Neural progenitor cell (in vitro differentiated cells): Measurements from ENCODE around the gene SLC9A3. TPM values are rescaled to one million over a fixed set of nuclear protein-coding genes. Genes with fewer than 3 reads are reported as not detected.

Experiments used
- DNase-seq: peaks from one replicate; pipeline ENCODE4 v3.0.0-alpha.2; 2016; ENCODE audit warnings: low spot score
- H2AFZ ChIP-seq: fragments of 200-600 bp; sonication (generic); replicated peaks from 2 replicates; pipeline ENCODE4 v1.6.1; 2016; ENCODE audit warnings: antibody characterized with exemption
- H3F3A ChIP-seq: fragments of 200-600 bp; sonication (generic); 2 replicates; pipeline ENCODE4 v1.6.1; 2016; ENCODE audit warnings: antibody characterized with exemption, low read depth
- H3K27ac ChIP-seq: fragments of 200-600 bp; sonication (generic); 2 replicates; pipeline ENCODE4 v1.5.1; 2016; ENCODE audit warnings: mild to moderate bottlenecking
- H3K27me3 ChIP-seq: fragments of 200-600 bp; sonication (generic); 2 replicates; pipeline ENCODE4 v1.6.1; 2016; ENCODE audit warnings: mild to moderate bottlenecking, moderate library complexity
- H3K36me3 ChIP-seq: fragments of 200-600 bp; sonication (generic); 2 replicates; pipeline ENCODE4 v1.5.1; 2016
- H3K4me1 ChIP-seq: fragments of 200-600 bp; sonication (generic); 2 replicates; pipeline ENCODE4 v1.6.1; 2016; ENCODE audit warnings: mixed run types
- H3K4me2 ChIP-seq: fragments of 200-600 bp; sonication (generic); 2 replicates; pipeline ENCODE4 v1.6.1; 2016
- H3K4me3 ChIP-seq: fragments of 200-600 bp; sonication (generic); 2 replicates; pipeline ENCODE4 v1.5.1; 2016
- H3K79me2 ChIP-seq: fragments of 200-600 bp; sonication (generic); 2 replicates; pipeline ENCODE4 v1.6.1; 2016; ENCODE audit warnings: low read depth
- H3K9ac ChIP-seq: fragments of 200-600 bp; sonication (generic); 2 replicates; pipeline ENCODE4 v1.6.1; 2016
- H3K9me3 ChIP-seq: fragments of 200-600 bp; sonication (generic); 2 replicates; pipeline ENCODE4 v1.5.1; 2016; ENCODE audit warnings: low read depth
- H4K20me1 ChIP-seq: fragments of 200-600 bp; sonication (generic); 2 replicates; pipeline ENCODE4 v1.6.1; 2016; ENCODE audit warnings: low read depth
- H3K27ac Mint-ChIP-seq: 3 replicates; pipeline ENCODE4 v1.8.0; 2021; ENCODE audit warnings: mixed read lengths
- H3K27me3 Mint-ChIP-seq: 2 replicates; pipeline ENCODE4 v1.8.0; 2022; ENCODE audit warnings: low read depth, mild to moderate bottlenecking, inconsistent platforms, moderate library complexity, mixed read lengths; ENCODE audit not compliant: insufficient read depth
- H3K36me3 Mint-ChIP-seq: 3 replicates; pipeline ENCODE4 v1.8.0; 2021; ENCODE audit warnings: mixed read lengths
- H3K4me1 Mint-ChIP-seq: 3 replicates; pipeline ENCODE4 v1.8.0; 2021; ENCODE audit warnings: mixed read lengths
- H3K4me3 Mint-ChIP-seq: 3 replicates; pipeline ENCODE4 v1.8.0; 2021; ENCODE audit warnings: mild to moderate bottlenecking, moderate library complexity, mixed read lengths
- H3K9me3 Mint-ChIP-seq: 3 replicates; pipeline ENCODE4 v1.8.0; 2020; ENCODE audit warnings: mixed read lengths
- EZH2 ChIP-seq: fragments of 200-600 bp; sonication (generic); IDR thresholded peaks from 2 replicates; pipeline ENCODE4 v1.6.1; 2017; ENCODE audit warnings: antibody characterized with exemption, mild to moderate bottlenecking, moderate library complexity
- EZH2phosphoT487 ChIP-seq: fragments of 200-600 bp; sonication (generic); IDR thresholded peaks from 2 replicates; pipeline ENCODE4 v1.6.1; 2017; ENCODE audit warnings: antibody characterized with exemption
- total RNA-seq: library from RNA; depleted of rRNA; stranded (reverse); fragments of >200 nt; gene quantifications from 2 replicates; pipeline ENCODE4 v1.2.3, GENCODE V29; 2015; ENCODE audit warnings: low replicate concordance
- TF ChIP-seq, protein P1 (sequence below): fragments of 200-600 bp; sonication (generic); IDR thresholded peaks from 2 replicates; pipeline ENCODE4 v1.5.1; 2017; ENCODE audit warnings: antibody characterized with exemption, mild to moderate bottlenecking

Gene SLC9A3
- total RNA-seq, 1 donor from 2014 or later = 1.4 TPM

DNA sequence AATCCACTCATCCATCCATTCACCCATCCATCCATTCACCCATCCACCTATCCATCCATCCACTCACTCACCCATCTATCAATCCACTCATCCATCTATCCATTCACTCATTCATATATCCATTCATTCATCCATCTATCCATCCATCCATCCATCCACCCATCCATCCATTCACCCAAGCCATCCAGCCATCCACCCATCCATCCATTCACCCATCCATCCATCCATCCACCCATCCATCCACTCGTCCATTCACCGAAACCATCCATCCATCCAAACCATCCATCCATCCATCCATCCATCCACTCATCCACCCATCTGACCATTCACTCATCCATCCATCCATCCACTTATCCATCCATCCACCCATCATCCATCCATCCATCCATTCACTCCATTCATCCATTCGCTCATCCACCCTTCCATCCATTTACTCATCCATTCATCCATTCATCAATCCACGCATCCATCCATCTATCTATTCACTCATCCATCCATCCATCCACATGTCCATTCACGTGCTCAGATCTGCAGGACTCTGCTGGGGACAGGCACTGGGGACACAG, 6.6 kb downstream of the SLC9A3 start:
- Histone ChIP-seq H3F3A (peaks cover 11% of the 10 kb centered on the region), H3K27me3 (peaks cover 80% of the 10 kb centered on the region), H3K9ac (no peak overlapping the region), H3K36me3 (no peaks in the 10 kb centered on the region), H3K4me3 (no peak overlapping the region), H3K4me1 (peaks cover 27% of the 10 kb centered on the region), H4K20me1 (peaks cover 13% of the 10 kb centered on the region), H2AFZ (no peak overlapping the region), H3K4me2 (no peak overlapping the region), H3K27ac (no peak overlapping the region), H3K9me3 (no peaks in the 10 kb centered on the region), H3K79me2 (no peaks in the 10 kb centered on the region)
- Mint-ChIP-seq H3K36me3 (no peaks in the 10 kb centered on the region), H3K4me1 (peaks cover 19% of the 10 kb centered on the region), H3K27ac (no peak overlapping the region), H3K4me3 (peak overlapping the region; percentile 46), H3K27me3 (peaks cover 46% of the 10 kb centered on the region), H3K9me3 (no peaks in the 10 kb centered on the region)
- DNase-seq = no peak
- TF ChIP-seq EZH2phosphoT487 (no peak), EZH2 (no peak)
- TF ChIP-seq, protein P1, sequence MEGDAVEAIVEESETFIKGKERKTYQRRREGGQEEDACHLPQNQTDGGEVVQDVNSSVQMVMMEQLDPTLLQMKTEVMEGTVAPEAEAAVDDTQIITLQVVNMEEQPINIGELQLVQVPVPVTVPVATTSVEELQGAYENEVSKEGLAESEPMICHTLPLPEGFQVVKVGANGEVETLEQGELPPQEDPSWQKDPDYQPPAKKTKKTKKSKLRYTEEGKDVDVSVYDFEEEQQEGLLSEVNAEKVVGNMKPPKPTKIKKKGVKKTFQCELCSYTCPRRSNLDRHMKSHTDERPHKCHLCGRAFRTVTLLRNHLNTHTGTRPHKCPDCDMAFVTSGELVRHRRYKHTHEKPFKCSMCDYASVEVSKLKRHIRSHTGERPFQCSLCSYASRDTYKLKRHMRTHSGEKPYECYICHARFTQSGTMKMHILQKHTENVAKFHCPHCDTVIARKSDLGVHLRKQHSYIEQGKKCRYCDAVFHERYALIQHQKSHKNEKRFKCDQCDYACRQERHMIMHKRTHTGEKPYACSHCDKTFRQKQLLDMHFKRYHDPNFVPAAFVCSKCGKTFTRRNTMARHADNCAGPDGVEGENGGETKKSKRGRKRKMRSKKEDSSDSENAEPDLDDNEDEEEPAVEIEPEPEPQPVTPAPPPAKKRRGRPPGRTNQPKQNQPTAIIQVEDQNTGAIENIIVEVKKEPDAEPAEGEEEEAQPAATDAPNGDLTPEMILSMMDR = no peak

DNA sequence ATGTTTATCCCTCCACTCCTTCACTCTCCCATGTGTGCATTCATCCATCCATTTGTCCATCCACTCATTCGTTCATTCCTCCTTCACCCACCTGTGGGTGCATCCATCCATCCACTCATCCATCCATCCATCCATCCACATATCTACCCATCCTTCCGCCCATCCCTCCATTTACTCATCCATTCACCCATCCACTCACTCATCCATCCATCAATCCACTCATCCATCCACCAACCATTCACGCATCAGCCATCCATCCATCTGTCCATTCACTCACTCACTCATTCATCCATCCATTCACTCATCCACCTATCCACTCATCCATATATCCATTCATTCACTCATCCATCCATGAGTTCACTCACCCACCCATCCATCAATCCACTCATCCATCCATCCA, 7.3 kb downstream of the SLC9A3 start:
- Histone ChIP-seq H2AFZ (no peak overlapping the region), H3K4me1 (peaks cover 21% of the 10 kb centered on the region), H3K36me3 (no peaks in the 10 kb centered on the region), H3K27me3 (peaks cover 77% of the 10 kb centered on the region), H3K79me2 (no peaks in the 10 kb centered on the region), H3K9me3 (no peaks in the 10 kb centered on the region), H4K20me1 (peaks cover 9% of the 10 kb centered on the region), H3K9ac (no peak overlapping the region), H3F3A (peaks cover 8% of the 10 kb centered on the region), H3K27ac (no peak overlapping the region), H3K4me3 (no peak overlapping the region), H3K4me2 (no peak overlapping the region)
- TF ChIP-seq, protein P1 = no peak
- TF ChIP-seq EZH2 (no peak), EZH2phosphoT487 (no peak)
- H3K4me1 Mint-ChIP-seq = peaks cover 19% of the 10 kb centered on the region
- peaks cover 40% of the 10 kb centered on the region for H3K27me3 Mint-ChIP-seq
- peak overlapping the region; percentile 1 for H3K4me3 Mint-ChIP-seq
- no peak overlapping the region for H3K27ac Mint-ChIP-seq
- no peaks in the 10 kb centered on the region for H3K36me3 Mint-ChIP-seq
- H3K9me3 Mint-ChIP-seq = no peaks in the 10 kb centered on the region
- DNase-seq = no peak

DNA sequence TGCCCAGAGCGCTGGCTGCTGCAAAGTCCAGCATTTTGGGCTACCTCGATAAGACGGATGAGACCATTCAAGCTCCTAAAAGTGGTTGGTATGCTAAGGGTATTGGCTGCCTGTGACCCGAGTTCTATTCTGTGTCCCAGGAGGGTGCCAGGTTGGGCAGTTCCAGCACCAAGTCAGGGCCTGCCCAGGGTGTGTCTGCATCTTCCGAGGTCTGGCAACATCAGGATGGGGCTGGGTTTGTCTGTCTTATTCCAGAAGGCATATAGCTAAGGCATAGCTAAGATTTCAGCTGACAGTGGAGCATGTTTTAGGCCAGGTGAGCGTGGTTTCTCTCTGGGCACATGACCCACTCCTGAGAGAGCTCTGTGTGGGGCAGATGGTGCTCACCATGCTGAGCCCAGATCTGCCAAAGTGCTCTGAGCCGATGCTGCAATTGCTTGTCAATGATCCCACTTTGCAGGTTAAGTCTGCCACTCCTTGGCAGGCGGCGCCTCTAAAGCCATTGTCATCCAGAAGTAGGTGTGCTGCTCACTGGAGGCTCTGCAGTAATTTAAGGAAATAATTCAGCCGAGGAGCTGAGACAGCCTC, 7.8 kb downstream of the SLC9A3 start:
- H3F3A ChIP-seq = peaks cover 5% of the 10 kb centered on the region
- H3K4me1 ChIP-seq = peaks cover 16% of the 10 kb centered on the region
- no peak overlapping the region for H3K4me2 ChIP-seq
- no peak overlapping the region for H3K4me3 ChIP-seq
- peaks cover 37% of the 10 kb centered on the region for H3K27me3 Mint-ChIP-seq
- H4K20me1 ChIP-seq = peaks cover 4% of the 10 kb centered on the region
- H3K27ac ChIP-seq = no peak overlapping the region
- DNase-seq = no peak
- H3K27me3 ChIP-seq = peaks cover 77% of the 10 kb centered on the region
- peak overlapping the region; percentile 18 for H3K4me3 Mint-ChIP-seq
- H3K9me3 Mint-ChIP-seq = no peaks in the 10 kb centered on the region
- H3K36me3 ChIP-seq = no peaks in the 10 kb centered on the region
- no peaks in the 10 kb centered on the region for H3K9me3 ChIP-seq
- no peaks in the 10 kb centered on the region for H3K79me2 ChIP-seq
- TF ChIP-seq EZH2phosphoT487 (no peak), EZH2 (no peak)
- TF ChIP-seq, protein P1 = no peak
- H3K27ac Mint-ChIP-seq = no peak overlapping the region
- H3K4me1 Mint-ChIP-seq = peaks cover 18% of the 10 kb centered on the region
- H3K36me3 Mint-ChIP-seq = no peaks in the 10 kb centered on the region
- H2AFZ ChIP-seq = no peak overlapping the region
- H3K9ac ChIP-seq = no peak overlapping the region
